ENCODE measurements around the gene CFAP47.

Gene CFAP47

GRCh38 chrX:36241397-36241796 lies 321.9 kb downstream of the CFAP47 start:
- no peak for TF ChIP-seq CTCF (IDR thresholded peaks at IDR 0.05; ENCODE audit: insufficient read depth, missing control alignments)
- FAIRE-seq (no peak), DNase-seq (ENCODE audit: insufficient read length, low spot score) (no peak)

GRCh38 chrX:36266155-36266554 lies 346.6 kb downstream of the CFAP47 start:
- no peak for FAIRE-seq
- TF ChIP-seq CTCF (IDR thresholded peaks at IDR 0.05; ENCODE audit: insufficient read depth, missing control alignments): no peak
- no peak for DNase-seq (ENCODE audit: insufficient read length, low spot score)

GRCh38 chrX:36310136-36310535 lies 390.6 kb downstream of the CFAP47 start:
- TF ChIP-seq CTCF (IDR thresholded peaks at IDR 0.05; ENCODE audit: insufficient read depth, missing control alignments): no peak
- DNase-seq (ENCODE audit: insufficient read length, low spot score): no peak
- no peak for FAIRE-seq

- FAIRE-seq: no peak
- TF ChIP-seq CTCF (IDR thresholded peaks at IDR 0.05; ENCODE audit: insufficient read depth, missing control alignments): no peak
- DNase-seq (ENCODE audit: insufficient read length, low spot score): no peak
These were observed 394.8 kb downstream of the CFAP47 start for GRCh38 chrX:36314303-36314702.

GRCh38 chrX:36334572-36334971 lies 415.0 kb downstream of the CFAP47 start:
- FAIRE-seq (no peak), DNase-seq (ENCODE audit: insufficient read length, low spot score) (no peak)
- TF ChIP-seq CTCF (IDR thresholded peaks at IDR 0.05; ENCODE audit: insufficient read depth, missing control alignments): no peak

GRCh38 chrX:36336751-36337150 lies 417.2 kb downstream of the CFAP47 start:
- TF ChIP-seq CTCF (IDR thresholded peaks at IDR 0.05; ENCODE audit: insufficient read depth, missing control alignments): no peak
- DNase-seq (ENCODE audit: insufficient read length, low spot score): no peak
- FAIRE-seq: no peak

- TF ChIP-seq CTCF (IDR thresholded peaks at IDR 0.05; ENCODE audit: insufficient read depth, missing control alignments): no peak
- DNase-seq (ENCODE audit: insufficient read length, low spot score) (no peak), FAIRE-seq (no peak)
These were observed 424.8 kb downstream of the CFAP47 start for GRCh38 chrX:36344301-36344700.
